GM21825 (cell line): Measurements from ENCODE around the gene MEX3C.
A peak's percentile ranks its signal among the peaks of the same experiment; 100 is the strongest.

Experiments used
- ATAC-seq: cut with Tn5 transposase; IDR thresholded peaks from one replicate; pipeline ENCODE4 v1.9.1; 2021; ENCODE audit warnings: mild to moderate bottlenecking, moderate library complexity; ENCODE audit not compliant: unreplicated experiment

The MEX3C gene

GRCh38 chr18:51157215-51157614 is 40.3 kb downstream of the MEX3C start:
- no peak for ATAC-seq

DNA sequence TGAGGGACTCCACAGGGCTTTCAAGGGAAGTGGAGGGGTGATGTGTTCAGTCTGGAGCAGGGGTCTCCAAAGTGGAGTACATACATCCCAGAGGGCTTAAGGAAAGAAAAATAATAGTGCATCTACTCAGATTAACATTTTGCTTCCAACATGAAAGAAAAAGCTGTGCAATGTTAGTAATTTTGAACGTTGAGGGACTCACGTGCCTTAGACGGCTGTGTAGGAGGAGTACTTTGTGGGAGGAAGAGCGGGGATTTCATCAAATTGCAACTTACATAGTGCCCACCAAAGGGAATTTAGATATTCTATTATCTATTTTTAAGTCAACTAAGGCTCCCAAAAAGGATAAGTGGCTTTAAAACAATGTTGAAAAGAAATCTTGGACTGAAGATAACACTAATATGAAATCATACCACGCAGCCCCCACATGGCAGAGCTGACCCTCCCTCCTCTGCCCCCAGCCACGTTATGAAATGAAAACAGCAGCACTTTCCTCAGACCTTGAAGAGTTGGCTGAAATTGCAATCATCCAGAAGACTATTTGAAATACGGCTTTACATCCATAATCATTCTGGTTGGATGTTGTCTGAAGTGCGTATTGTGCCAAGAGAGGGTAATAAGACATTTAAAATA is 42.9 kb downstream of the MEX3C start:
- ATAC-seq = no peak

- ATAC-seq = peak; percentile 76
Observed at GRCh38 chr18:51153659-51154371, 43.7 kb downstream of the MEX3C start.

DNA sequence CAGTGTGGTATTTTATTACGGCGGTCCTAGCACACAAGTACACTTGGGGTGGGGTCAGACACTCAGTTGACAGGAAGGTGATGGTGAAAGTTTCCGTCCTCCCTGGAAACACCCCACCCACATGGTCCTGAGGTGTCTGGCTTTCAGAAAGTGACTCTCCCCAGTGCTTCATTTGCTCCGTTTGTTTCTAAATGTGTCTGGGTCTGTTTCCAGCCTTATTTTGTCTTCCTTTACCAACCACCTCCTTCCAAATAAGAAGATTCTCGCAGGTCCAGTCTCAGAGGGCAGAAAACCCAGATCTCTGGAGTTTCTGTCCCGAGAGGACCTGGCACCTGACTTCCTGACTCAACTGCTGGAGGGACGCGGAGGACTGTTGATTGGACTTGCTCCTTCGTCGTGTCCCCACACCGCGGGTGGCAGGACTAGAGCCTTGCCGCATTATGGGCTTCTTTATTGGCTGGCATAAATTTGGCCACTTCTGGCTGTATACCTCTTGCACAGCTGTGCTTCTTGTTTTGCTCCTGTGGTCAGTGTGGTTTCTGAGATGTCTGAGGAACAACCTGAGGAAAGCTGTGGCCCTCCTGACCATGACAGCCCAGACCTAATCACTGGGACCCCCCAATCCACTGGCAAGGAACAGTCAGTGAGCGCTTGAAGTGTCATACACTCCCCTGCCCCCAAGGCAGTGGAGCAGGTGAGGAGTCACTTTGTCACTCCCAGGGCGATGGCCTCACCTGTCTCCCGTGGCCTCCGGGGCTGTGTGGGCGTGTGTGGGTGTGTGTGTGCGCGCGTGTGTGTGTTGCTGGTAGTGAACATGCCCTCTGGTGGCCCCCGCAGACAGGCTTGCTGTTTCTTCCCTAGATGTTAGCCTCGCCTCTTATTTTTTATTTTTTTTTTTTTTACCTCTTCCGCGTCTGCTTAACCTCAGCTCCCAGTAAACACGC is 45.6 kb downstream of the MEX3C start:
- no peak for ATAC-seq

DNA sequence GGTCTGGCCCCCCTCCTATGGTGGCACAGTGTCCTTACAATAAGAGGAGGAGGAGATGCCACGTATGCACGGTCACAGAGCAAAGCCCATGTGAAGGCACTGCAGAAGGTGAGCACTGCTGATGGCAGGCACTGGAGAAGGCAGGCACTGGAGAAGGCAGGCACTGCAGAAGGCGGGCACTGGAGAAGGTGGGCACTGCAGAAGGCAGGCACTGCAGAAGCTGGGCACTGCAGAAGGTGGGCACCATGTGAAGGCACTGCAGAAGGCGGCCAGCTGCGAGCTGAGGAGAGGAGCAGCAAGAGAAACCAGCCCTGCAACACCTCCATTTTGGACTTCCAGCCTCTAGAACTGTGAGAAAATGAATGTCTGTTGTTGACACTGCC is 46.3 kb downstream of the MEX3C start:
- ATAC-seq = no peak

DNA sequence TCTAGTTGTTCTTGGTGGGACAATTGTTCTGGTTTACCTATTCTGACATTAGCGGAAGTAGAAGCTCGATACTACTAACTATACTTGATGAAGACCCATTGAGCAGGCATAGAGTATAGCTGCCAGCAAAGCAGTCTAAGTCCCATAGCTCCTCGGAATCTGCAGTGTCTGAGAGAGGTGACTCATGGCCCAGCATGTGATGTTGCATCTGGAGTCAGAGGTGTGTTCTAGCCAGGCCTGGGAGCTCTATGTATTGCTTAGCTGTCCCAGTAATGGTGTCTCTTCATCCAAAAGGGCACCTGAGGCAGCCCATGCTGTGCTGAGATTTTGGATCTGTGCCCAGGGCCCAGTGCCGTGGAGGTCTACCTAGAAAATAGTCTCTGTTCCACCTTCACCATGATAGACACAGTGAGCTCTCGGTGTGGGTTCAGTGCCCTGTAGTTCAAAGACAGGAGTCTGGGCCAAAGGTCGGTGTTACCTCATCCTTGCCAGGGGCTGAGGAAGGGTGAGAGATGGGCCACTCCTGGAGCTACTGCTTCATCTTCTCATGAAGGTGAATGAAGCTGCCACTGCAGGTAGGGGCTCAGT is 47.3 kb downstream of the MEX3C start:
- ATAC-seq = no peak

GRCh38 chr18:51149670-51150069 is 47.8 kb downstream of the MEX3C start:
- no peak for ATAC-seq

DNA sequence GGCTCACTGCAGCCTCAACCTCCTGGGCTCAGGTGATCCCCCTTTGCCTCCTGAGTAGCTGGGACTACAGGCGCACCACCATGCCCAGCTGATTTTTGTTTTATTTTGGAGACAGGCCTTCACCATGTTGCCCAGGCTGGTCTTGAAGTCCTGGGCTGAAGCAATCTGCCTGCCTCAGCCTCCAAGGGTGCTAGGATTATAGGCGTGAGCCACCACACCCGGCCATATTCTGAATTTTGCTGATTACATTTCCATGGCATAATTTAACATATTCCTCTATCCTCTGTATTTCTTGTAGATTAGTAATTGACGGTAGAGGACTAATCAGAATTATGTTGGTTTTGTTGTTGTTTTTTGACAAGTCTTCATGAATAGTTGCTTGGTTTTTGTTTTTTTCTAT is 50.6 kb downstream of the MEX3C start:
- ATAC-seq = no peak

GRCh38 chr18:51138936-51139335 is 58.5 kb downstream of the MEX3C start:
- no peak for ATAC-seq

DNA sequence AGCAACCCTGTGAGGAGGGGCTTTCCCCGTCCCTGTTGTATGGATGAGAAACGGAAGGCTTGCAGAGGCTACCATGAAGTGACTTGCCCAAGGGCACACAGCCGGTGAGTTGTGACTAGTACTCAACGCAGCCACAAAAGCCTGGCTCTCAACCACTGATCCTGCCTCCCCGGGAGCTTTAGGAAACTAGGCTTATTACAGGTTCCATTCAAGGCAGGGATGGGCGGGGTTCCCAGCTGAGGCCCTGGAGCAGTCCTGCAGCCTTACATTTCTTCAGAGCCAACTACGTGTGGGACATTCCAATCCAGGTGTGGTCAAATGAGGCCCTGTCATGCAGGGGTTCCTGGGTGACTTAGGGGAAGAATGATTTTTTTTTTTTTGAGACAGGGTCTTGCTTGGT is 59.6 kb downstream of the MEX3C start:
- ATAC-seq = no peak

DNA sequence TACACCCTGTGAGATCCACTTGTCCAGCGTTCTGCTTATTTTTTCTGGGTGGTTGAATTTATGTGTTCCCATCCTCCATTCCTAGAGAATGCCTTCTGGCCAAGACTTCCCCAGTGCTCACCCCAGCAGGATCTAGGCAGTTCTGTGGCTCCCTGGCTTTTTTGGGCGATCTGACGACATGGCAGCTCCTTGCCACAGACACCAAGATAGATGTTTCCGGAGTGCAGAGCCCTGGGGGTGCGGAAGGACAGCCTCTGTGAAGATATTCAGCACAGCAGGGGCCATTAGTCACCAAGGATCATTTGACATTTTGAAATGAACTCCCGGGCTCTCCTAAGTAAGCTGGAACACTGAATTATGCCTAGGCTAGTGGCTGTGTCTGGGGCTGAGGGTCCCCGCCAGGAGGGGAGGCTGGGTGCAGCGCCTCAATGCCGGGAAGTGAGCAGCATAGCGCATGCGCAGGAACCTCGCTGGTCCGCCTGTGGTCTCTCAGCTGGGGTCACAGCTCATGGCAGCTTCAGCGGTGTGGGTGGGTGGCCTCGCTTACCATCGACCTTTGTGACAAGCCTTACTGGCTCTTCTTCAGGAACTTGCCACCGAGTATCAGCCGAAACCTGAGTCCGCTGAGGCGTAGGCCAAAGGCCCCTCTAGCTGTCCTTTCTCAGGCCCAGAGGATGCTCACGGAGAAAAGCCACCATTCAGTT is 60.3 kb downstream of the MEX3C start:
- ATAC-seq = no peak

DNA sequence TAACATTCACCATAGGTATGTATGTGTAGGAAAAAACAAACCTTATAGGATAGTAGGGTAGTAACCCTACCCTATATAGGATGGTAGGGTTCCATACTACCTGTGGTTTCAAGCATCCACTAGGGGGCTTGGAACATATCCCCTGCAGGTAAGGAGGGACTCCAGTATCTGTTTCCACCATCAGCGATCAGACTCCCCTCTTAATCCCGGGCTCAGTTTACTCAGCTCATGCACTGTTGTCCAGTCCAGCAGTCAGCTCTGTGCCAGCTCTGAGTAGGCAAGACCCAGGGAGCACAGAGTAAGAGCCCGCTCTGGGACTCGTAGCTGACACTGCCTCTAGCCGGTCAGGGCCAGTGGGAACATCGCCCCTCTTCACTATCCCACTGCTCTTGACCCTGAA is 61.7 kb downstream of the MEX3C start:
- no peak for ATAC-seq

DNA sequence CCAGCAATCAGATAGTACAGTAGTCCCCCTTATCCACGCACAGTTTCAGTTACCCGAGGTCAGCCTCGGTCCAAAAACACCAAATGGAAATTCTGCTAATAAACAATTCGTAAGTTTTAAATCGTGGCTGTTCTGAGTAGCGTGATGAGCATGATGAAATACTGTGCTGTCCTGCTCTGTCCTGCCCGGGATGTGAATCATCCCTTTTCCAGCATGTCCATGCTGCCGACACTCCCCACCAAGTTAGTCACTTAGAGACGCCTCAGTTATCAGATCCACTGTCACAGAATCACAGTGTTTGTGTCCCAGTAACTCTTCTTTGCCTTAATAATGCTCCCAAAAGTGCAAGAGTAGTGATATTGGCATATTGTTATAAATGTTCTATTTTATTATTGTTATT is 62.1 kb downstream of the MEX3C start:
- no peak for ATAC-seq

DNA sequence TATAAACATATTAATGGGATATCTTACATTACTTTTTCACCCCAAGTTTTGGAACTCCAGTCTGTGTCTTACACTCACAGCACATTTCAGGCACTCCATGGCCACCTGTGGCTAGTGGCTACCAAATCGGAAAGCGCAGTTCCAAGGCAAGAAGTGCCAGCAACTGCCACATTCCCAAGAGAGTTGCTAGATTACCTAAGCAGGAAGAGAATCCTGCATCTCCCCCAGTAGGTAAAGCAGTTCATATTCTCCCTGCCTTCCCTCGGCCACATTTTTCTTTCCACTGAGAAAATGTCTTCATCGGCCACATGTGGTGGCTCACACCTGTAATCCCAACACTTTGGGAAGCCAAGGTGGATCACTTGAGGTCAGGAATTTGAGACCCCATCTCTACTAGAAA is 62.8 kb downstream of the MEX3C start:
- no peak for ATAC-seq

GRCh38 chr18:51133580-51134160 is 63.8 kb downstream of the MEX3C start:
- ATAC-seq = no peak

- ATAC-seq = no peak
Observed at GRCh38 chr18:51132256-51132935, 65.1 kb downstream of the MEX3C start.

DNA sequence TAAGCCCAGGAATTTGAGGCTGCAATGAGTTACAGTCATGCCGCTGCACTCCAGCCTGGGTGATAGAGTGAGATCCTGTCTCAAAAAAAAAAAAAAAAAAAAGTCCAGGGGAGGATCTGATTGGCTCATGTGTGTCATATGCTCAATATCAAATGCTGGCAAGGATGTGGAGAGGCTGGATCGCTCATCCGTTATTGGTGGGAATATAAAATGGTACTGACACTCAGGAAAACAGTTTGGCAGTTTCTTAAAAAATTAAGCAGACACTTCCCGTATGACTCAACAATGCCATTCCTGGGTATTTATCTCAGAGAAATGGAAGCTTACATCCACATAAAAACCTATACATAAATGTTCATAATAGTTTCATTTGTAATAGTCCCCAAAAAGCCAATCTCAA is 68.9 kb downstream of the MEX3C start:
- no peak for ATAC-seq

GRCh38 chr18:51127664-51128063 is 69.8 kb downstream of the MEX3C start:
- no peak for ATAC-seq

DNA sequence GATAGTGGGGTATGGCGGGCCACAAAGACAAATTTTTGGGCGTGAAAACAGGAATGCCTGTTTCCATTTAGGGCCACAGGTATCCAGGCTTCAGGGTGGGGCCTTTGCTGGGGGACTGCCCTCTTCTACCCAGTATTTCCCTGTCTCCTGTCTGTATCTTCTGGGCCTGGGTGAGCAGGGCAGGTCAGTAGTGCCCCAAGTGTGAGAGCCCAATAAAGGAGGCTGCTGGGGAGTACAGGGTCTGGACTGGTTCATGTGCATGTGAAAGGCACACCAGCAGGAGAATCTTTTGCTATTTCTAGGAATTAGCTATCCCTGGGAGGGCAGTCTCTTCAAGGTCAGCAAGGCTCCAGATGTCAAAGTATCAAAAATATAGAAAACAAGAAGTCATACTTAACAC is 71.5 kb downstream of the MEX3C start:
- no peak for ATAC-seq
